Vagina (tissue), 2 donors: ENCODE results near the gene HJURP. TPM values are rescaled to one million over a fixed set of nuclear protein-coding genes. Genes with fewer than 3 reads are reported as not detected.

Source experiments
- DNase-seq, 2 donors: peaks; one replicate each; pipeline ENCODE4 v3.0.0-alpha.2; 2017; ENCODE audit errors: extremely low spot score in 2 of 2
- H3K27ac ChIP-seq: fragments of 200-600 bp; sonication (generic); one replicate; pipeline ENCODE4 v1.5.1; 2019
- H3K27me3 ChIP-seq: fragments of 200-600 bp; sonication (generic); one replicate; pipeline ENCODE4 v1.5.1; 2019
- H3K36me3 ChIP-seq, 2 donors: fragments of 200-600 bp; sonication (generic); one replicate each; pipeline ENCODE4 v1.5.1; 2017 to 2019
- H3K4me1 ChIP-seq: fragments of 200-600 bp; sonication (generic); one replicate; pipeline ENCODE4 v1.5.1; 2019
- H3K4me3 ChIP-seq, 2 donors: fragments of 200-600 bp; sonication (generic); 1 replicate in 1 of 2; 2 replicates in 1 of 2; pipeline ENCODE4 v1.5.1; 2016 to 2019
- H3K9me3 ChIP-seq: fragments of 200-600 bp; sonication (generic); one replicate; pipeline ENCODE4 v1.5.1; 2019
- POLR2A ChIP-seq, 2 donors: fragments of 450-650 bp; IDR thresholded peaks; one replicate each; pipeline ENCODE4 v1.6.1; 2017; ENCODE audit warnings: antibody characterized with exemption in 2 of 2, mild to moderate bottlenecking in 2 of 2, moderate library complexity in 2 of 2
- POLR2AphosphoS5 ChIP-seq, 2 donors: sonication (generic); formaldehyde crosslinking; IDR thresholded peaks; one replicate each; pipeline ENCODE4 v1.9.0; 2017; ENCODE audit warnings: antibody characterized with exemption in 2 of 2, mild to moderate bottlenecking in 2 of 2, low read depth in 1 of 2; ENCODE audit not compliant: insufficient read depth in 1 of 2
- intact Hi-C: fragments of 100-400 bp; cut with DNase I; formaldehyde crosslinking; loops from one replicate; pipeline ENCODE4 v1.15.1; 2023
- total RNA-seq: library from RNA; depleted of rRNA; stranded (reverse); fragments of >200 nt; gene quantifications from one replicate; pipeline ENCODE4 v1.2.3, GENCODE V29; 2016
- TF ChIP-seq, protein P1 (sequence below), 3 experiments: fragments of 450-650 bp in 2 of 3; fragments of 200-600 bp in 1 of 3; sonication (generic) in 1 of 3; IDR thresholded peaks; one replicate each; pipeline ENCODE4 v1.5.1; 2017 to 2019; ENCODE audit warnings: antibody characterized with exemption in 3 of 3, mild to moderate bottlenecking in 2 of 3, moderate library complexity in 2 of 3

The HJURP gene
- total RNA-seq, 1 donor from 2014 or later: 2.2 TPM

DNA sequence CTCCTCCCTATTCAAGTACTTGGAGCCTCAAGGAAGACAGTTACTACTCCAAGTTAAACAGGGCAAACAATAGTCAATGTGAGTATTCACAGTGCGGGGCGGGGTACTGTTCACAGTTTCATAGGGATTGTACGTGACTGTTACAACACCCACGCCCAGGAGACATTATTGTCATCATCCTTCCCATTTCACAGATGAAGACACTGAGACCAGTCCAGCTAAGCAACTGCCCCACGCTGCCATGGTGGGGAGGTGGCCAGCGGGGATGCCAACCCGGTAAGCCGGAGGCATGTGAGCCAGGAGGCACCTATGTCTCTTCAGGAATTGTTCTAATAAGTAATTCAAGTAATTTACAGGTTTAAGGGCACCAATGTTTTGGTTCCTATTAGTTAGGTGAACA, 982 bp downstream of the HJURP start:
- H3K4me3 ChIP-seq: peak overlapping the region in 1 of 2 donors; percentile 64
- H3K27me3 ChIP-seq: no peaks in the 10 kb centered on the region
- intact Hi-C loops: no loop called here
- TF ChIP-seq POLR2AphosphoS5 (IDR thresholded peaks at IDR 0.05; ENCODE audit: insufficient read depth in 1 of 2, low read depth in 1 of 2) (no peak), POLR2A (IDR thresholded peaks at IDR 0.05) (no peak)
- TF ChIP-seq, protein P1, sequence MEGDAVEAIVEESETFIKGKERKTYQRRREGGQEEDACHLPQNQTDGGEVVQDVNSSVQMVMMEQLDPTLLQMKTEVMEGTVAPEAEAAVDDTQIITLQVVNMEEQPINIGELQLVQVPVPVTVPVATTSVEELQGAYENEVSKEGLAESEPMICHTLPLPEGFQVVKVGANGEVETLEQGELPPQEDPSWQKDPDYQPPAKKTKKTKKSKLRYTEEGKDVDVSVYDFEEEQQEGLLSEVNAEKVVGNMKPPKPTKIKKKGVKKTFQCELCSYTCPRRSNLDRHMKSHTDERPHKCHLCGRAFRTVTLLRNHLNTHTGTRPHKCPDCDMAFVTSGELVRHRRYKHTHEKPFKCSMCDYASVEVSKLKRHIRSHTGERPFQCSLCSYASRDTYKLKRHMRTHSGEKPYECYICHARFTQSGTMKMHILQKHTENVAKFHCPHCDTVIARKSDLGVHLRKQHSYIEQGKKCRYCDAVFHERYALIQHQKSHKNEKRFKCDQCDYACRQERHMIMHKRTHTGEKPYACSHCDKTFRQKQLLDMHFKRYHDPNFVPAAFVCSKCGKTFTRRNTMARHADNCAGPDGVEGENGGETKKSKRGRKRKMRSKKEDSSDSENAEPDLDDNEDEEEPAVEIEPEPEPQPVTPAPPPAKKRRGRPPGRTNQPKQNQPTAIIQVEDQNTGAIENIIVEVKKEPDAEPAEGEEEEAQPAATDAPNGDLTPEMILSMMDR (IDR thresholded peaks at IDR 0.05): no peak
- peak in 1 of 2 donors; percentile 54 for DNase-seq
- no peaks in the 10 kb centered on the region for H3K36me3 ChIP-seq
- H3K9me3 ChIP-seq: no peaks in the 10 kb centered on the region
- H3K27ac ChIP-seq: no peak overlapping the region
- peaks cover 14% of the 10 kb centered on the region for H3K4me1 ChIP-seq

DNA sequence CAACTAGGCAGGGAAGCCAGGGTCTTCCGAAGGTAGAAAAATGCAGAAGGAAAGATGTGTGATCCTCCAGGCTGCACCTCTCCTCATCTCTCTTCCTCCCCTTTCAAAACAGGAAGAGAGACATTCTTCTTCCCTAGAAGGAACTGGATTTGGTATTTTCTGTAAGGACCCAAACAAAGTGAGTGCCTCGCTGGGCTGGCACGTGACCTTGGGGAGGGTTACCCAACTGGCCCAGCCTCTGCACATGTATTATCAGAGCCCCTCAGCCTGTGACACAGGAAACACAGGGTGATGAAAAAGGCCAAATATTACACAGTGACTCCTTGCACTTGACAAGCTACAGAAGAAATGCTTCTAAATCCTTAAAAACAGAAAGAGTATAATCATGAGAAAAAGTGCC, 2.3 kb downstream of the HJURP start:
- TF ChIP-seq POLR2AphosphoS5 (IDR thresholded peaks at IDR 0.05; ENCODE audit: insufficient read depth in 1 of 2, low read depth in 1 of 2) (no peak), POLR2A (IDR thresholded peaks at IDR 0.05) (no peak)
- TF ChIP-seq, protein P1 (IDR thresholded peaks at IDR 0.05): no peak
- Histone ChIP-seq H3K36me3 (no peaks in the 10 kb centered on the region), H3K4me3 (no peak overlapping the region), H3K9me3 (no peaks in the 10 kb centered on the region), H3K27me3 (no peaks in the 10 kb centered on the region), H3K4me1 (peaks cover 14% of the 10 kb centered on the region), H3K27ac (no peak overlapping the region)
- intact Hi-C loops: no loop called here
- peak in 1 of 2 donors; percentile 52 for DNase-seq

DNA sequence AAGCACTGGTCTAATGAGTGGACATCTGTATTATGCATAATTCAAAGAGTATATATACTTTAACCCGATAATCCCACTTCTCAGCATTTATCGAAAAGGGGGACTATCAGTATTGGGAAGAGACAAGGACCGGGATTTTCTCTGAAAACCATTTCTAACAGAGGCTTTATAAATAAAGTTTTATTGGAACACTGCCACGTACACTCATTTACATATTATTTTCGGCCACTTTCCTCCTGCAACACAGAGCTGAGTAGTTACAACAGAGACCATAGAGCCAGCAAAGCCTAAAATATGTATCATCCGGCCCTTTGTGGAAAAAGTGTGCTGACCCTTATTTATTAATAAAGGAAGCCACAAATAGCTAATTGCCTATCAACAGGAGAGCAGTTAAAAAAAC, 3.2 kb downstream of the HJURP start:
- intact Hi-C loops: no loop called here
- peak in 1 of 2 donors; percentile 5 for DNase-seq
- Histone ChIP-seq H3K36me3 (no peaks in the 10 kb centered on the region), H3K27ac (no peak overlapping the region), H3K9me3 (no peaks in the 10 kb centered on the region), H3K4me3 (no peak overlapping the region), H3K4me1 (peaks cover 14% of the 10 kb centered on the region), H3K27me3 (no peaks in the 10 kb centered on the region)
- no peak for TF ChIP-seq POLR2A (IDR thresholded peaks at IDR 0.05)
- TF ChIP-seq POLR2AphosphoS5 (IDR thresholded peaks at IDR 0.05; ENCODE audit: insufficient read depth in 1 of 2, low read depth in 1 of 2): no peak
- TF ChIP-seq, protein P1 (IDR thresholded peaks at IDR 0.05): no peak

DNA sequence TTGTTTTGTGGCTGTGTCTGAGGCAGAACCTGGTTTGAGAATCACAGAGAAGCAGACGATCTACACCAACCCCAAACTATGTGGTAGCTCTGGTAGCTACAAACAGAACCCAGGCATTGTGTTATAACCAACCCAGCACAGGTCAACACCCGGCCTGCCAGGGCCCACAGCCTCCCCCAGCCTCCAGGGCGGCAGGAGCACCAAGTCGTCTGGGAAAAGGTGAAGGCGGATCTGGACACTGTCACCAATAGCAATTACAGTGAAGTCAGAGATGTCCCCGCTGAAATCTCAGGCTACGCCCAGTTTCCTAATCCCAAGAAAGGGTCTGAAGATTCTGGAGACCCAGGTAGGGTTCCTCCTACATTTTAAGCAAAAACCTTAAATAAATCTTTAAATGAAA, 3.6 kb downstream of the HJURP start:
- no peak for DNase-seq
- intact Hi-C loops: no loop called here
- H3K4me1 ChIP-seq: peaks cover 14% of the 10 kb centered on the region

DNA sequence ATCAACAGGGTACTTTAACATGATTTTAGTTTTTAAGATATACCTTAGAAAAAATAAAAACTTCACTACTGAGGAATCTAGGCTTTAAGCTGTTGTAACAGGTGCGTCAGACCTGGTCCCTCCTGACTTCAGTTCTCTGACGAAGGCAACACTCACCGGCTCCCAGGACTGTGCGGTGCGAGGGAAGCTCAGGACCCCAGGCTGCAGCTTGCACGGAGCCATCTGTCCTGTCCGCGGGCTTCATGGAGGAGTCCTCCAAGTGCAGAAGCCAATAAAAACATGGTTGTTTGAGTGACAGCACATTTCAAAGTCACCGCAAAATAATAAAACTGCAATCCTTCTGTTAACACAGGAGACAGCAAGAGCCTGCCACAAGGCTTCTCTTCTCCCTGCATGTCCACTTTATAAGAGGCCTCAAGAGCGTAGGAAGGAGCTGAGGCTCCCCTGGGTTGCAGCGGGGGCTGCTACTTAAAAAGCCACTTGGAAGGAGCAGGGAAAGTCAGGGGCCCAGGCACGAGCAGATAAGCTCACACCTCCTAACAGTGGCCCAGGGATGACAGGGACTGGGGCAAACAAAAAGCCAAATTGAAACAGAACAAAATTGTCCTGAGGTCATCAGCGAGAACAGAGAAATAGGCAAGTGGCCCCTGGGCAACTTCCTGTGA, 4.6 kb downstream of the HJURP start:
- H3K4me1 ChIP-seq: peaks cover 9% of the 10 kb centered on the region
- no peak overlapping the region for H3K4me3 ChIP-seq
- no peak for DNase-seq
- H3K27me3 ChIP-seq: no peaks in the 10 kb centered on the region
- no peaks in the 10 kb centered on the region for H3K9me3 ChIP-seq
- no peaks in the 10 kb centered on the region for H3K36me3 ChIP-seq
- intact Hi-C loops: no loop called here
- TF ChIP-seq, protein P1 (IDR thresholded peaks at IDR 0.05): no peak
- TF ChIP-seq POLR2A (IDR thresholded peaks at IDR 0.05): no peak
- TF ChIP-seq POLR2AphosphoS5 (IDR thresholded peaks at IDR 0.05; ENCODE audit: insufficient read depth in 1 of 2, low read depth in 1 of 2): no peak
- H3K27ac ChIP-seq: no peak overlapping the region

More for the DNA sequence above, 3.6 kb downstream of the HJURP start:
- no peak overlapping the region for H3K27ac ChIP-seq
- no peaks in the 10 kb centered on the region for H3K27me3 ChIP-seq
- TF ChIP-seq POLR2A (IDR thresholded peaks at IDR 0.05) (no peak), POLR2AphosphoS5 (IDR thresholded peaks at IDR 0.05; ENCODE audit: insufficient read depth in 1 of 2, low read depth in 1 of 2) (no peak)
- TF ChIP-seq, protein P1 (IDR thresholded peaks at IDR 0.05): no peak
- no peaks in the 10 kb centered on the region for H3K9me3 ChIP-seq
- H3K4me3 ChIP-seq: no peak overlapping the region
- H3K36me3 ChIP-seq: no peaks in the 10 kb centered on the region
